Activated CD4-positive, alpha-beta T cell treated with anti-CD3 and anti-CD28 coated beads for 36 hours (primary cell): ENCODE results near the gene MEI1. TPM values are rescaled to one million over a fixed set of nuclear protein-coding genes. Genes with fewer than 3 reads are reported as not detected.
"Not testable (repeated sequence)": the region's sequence is repeated elsewhere in the genome, so short reads cannot be mapped to it uniquely, and the experiment has no call there.

Experiments used
- ATAC-seq: fragments of 200-7000 bp; cut with Tn5 transposase; one replicate; pipeline ENCODE4 v1.10.0; 2021; ENCODE audit warnings: mild to moderate bottlenecking, moderate library complexity
- CTCF ChIA-PET: fragments of 350-600 bp; sonication (Branson Sonifier 250); formaldehyde crosslinking; loops from one replicate; lab custom pipeline; 2021; ENCODE audit warnings: antibody characterized with exemption; lab: Charles Lee
- POLR2A ChIA-PET: fragments of 350-600 bp; sonication (Branson Sonifier 250); formaldehyde crosslinking; loops from one replicate; lab custom pipeline; 2021; ENCODE audit warnings: antibody characterized with exemption, inconsistent platforms; lab: Charles Lee
- DNase-seq: peaks from one replicate; pipeline ENCODE4 v3.0.0-alpha.2; 2020
- H3K27ac Mint-ChIP-seq: one replicate; pipeline ENCODE4 v1.8.0; 2021; ENCODE audit warnings: mixed read lengths
- H3K27me3 Mint-ChIP-seq: one replicate; pipeline ENCODE4 v1.8.0; 2021; ENCODE audit warnings: mixed read lengths
- H3K36me3 Mint-ChIP-seq: one replicate; pipeline ENCODE4 v1.8.0; 2021; ENCODE audit warnings: low read depth, mixed read lengths
- H3K4me1 Mint-ChIP-seq: one replicate; pipeline ENCODE4 v1.8.0; 2021; ENCODE audit warnings: mixed read lengths
- H3K4me3 Mint-ChIP-seq: one replicate; pipeline ENCODE4 v1.8.0; 2021; ENCODE audit warnings: mild to moderate bottlenecking, moderate library complexity, mixed read lengths
- H3K9me3 Mint-ChIP-seq: one replicate; pipeline ENCODE4 v1.8.0; 2021; ENCODE audit warnings: low read depth, mixed read lengths
- intact Hi-C, 2 experiments: fragments of 100-400 bp; cut with DNase I in 1 of 2; cut with micrococcal nuclease in 1 of 2; formaldehyde crosslinking; loops; one replicate each; pipeline versions ENCODE4 v1.14.2 to v1.15.1; 2022 to 2024; cut with DNase I, micrococcal nuclease
- total RNA-seq, 2 experiments: library from RNA; stranded (reverse); gene quantifications; one replicate each; pipeline ENCODE4 v1.2.3, GENCODE V29; 2021

MEI1 gene
- total RNA-seq, 2 experiments from 2014 or later: 31.5 to 36.8 TPM

GRCh38 chr22:41828516-41828915 lies 129.2 kb downstream of the MEI1 start:
- peaks cover 35% of the 10 kb centered on the region for H3K4me1 Mint-ChIP-seq
- DNase-seq (no peak), ATAC-seq (no peak)
- H3K4me3 Mint-ChIP-seq: no peak overlapping the region
- POLR2A ChIA-PET: interaction anchor here (2.1 kb wide), 1 partner anchor 34 kb away, joined by 7 read pairs; no protein-coding TSS in a partner anchor
- H3K36me3 Mint-ChIP-seq: peaks cover 23% of the 10 kb centered on the region
- H3K27me3 Mint-ChIP-seq: no peaks in the 10 kb centered on the region
- CTCF ChIA-PET: interaction anchor here (0.8 to 1.1 kb wide), 4 partner anchors 14 to 131 kb away, joined by 3 to 5 read pairs (median 4); no protein-coding TSS in a partner anchor
- H3K9me3 Mint-ChIP-seq: no peaks in the 10 kb centered on the region
- intact Hi-C loops: loop anchor here in 1 of 2 experiments (10.0 kb wide), 1 partner anchor 246 kb away; the partner anchor contains the start of genes NAGA, PHETA2 and SMDT1
- H3K27ac Mint-ChIP-seq: peak overlapping the region; percentile 38

- no peaks in the 10 kb centered on the region for H3K27me3 Mint-ChIP-seq
- ChIA-PET CTCF (interaction anchor here (0.9 to 1.3 kb wide), 2 partner anchors 32 to 45 kb away, joined by 4 read pairs; no protein-coding TSS in a partner anchor), POLR2A (interaction anchor here (0.6 kb wide), 1 partner anchor 13 kb away, joined by 4 read pairs; no protein-coding TSS in a partner anchor)
- peaks cover 31% of the 10 kb centered on the region for H3K4me1 Mint-ChIP-seq
- ATAC-seq: no peak
- peak overlapping the region; percentile 13 for H3K27ac Mint-ChIP-seq
- no peaks in the 10 kb centered on the region for H3K9me3 Mint-ChIP-seq
- no peak overlapping the region for H3K4me3 Mint-ChIP-seq
- peaks cover 31% of the 10 kb centered on the region for H3K36me3 Mint-ChIP-seq
- intact Hi-C loops: loop anchor here in 1 of 2 experiments (10.0 kb wide), 1 partner anchor 385 kb away; the partner anchor contains the start of gene TOB2
- peak; percentile 23 for DNase-seq
These were observed 130.9 kb downstream of the MEI1 start for GRCh38 chr22:41830174-41830573.

- intact Hi-C loops: loop anchor here in 1 of 2 experiments (10.0 kb wide), 1 partner anchor 387 kb away; the partner anchor contains the start of gene TOB2
- DNase-seq (peak; percentile 32), ATAC-seq (no peak)
- H3K9me3 Mint-ChIP-seq: no peaks in the 10 kb centered on the region
- peak overlapping the region; percentile 88 for H3K4me3 Mint-ChIP-seq
- POLR2A ChIA-PET: interaction anchor here (0.6 to 2.8 kb wide), 5 partner anchors 12 to 119 kb away, joined by 3 to 14 read pairs (median 5); no protein-coding TSS in a partner anchor
- CTCF ChIA-PET: interaction anchor here (0.6 to 2.3 kb wide), 8 partner anchors 9 to 135 kb away, joined by 3 to 12 read pairs (median 5); partner anchors contain the start of gene TNFRSF13C
- no peaks in the 10 kb centered on the region for H3K27me3 Mint-ChIP-seq
- peaks cover 40% of the 10 kb centered on the region for H3K4me1 Mint-ChIP-seq
- H3K27ac Mint-ChIP-seq: peak overlapping the region; percentile 99
- H3K36me3 Mint-ChIP-seq: peaks cover 35% of the 10 kb centered on the region
These were observed 132.1 kb downstream of the MEI1 start for GRCh38 chr22:41831383-41831782.

GRCh38 chr22:41831828-41832552 lies 132.7 kb downstream of the MEI1 start:
- intact Hi-C loops: loop anchor here (1.0 to 10.0 kb wide), 7 partner anchors 108 to 783 kb away; partner anchors contain the start of genes NAGA (in 1 of the 2), NDUFA6 (in 1 of the 2), SMDT1 (in 1 of the 2) and TOB2 (in 1 of the 2)
- Mint-ChIP-seq H3K4me1 (peaks cover 46% of the 10 kb centered on the region), H3K36me3 (peaks cover 41% of the 10 kb centered on the region), H3K4me3 (peak overlapping the region; percentile 88), H3K27me3 (no peaks in the 10 kb centered on the region), H3K27ac (peak overlapping the region; percentile 99), H3K9me3 (no peaks in the 10 kb centered on the region)
- ChIA-PET POLR2A (interaction anchor here (0.6 to 2.8 kb wide), 16 partner anchors 9 to 783 kb away, joined by 3 to 54 read pairs (median 5); partner anchors contain the start of genes CCDC134 and CENPM), CTCF (interaction anchor here (0.6 to 3.5 kb wide), 15 partner anchors 9 to 136 kb away, joined by 3 to 14 read pairs (median 5); partner anchors contain the start of gene TNFRSF13C)
- no peak for DNase-seq
- ATAC-seq: no peak

- no peaks in the 10 kb centered on the region for H3K27me3 Mint-ChIP-seq
- peaks cover 41% of the 10 kb centered on the region for H3K36me3 Mint-ChIP-seq
- no peaks in the 10 kb centered on the region for H3K9me3 Mint-ChIP-seq
- H3K4me3 Mint-ChIP-seq: peak within 1 kb of the TSS; percentile 96
- CTCF ChIA-PET: interaction anchor here (0.6 to 3.5 kb wide), 13 partner anchors 9 to 180 kb away, joined by 3 to 14 read pairs (median 4); partner anchors contain the start of gene TNFRSF13C
- peak within 1 kb of the TSS; percentile 99 for H3K27ac Mint-ChIP-seq
- peaks cover 45% of the 10 kb centered on the region for H3K4me1 Mint-ChIP-seq
- POLR2A ChIA-PET: interaction anchor here (0.6 to 2.8 kb wide), 14 partner anchors 8 to 783 kb away, joined by 3 to 54 read pairs (median 5); partner anchors contain the start of genes CCDC134 and CENPM
- DNase-seq (peak; percentile 100), ATAC-seq (peak; percentile 94)
- intact Hi-C loops: loop anchor here (1.0 to 10.0 kb wide), 14 partner anchors 11 to 783 kb away; partner anchors contain the start of genes DESI1 (in 1 of the 2), NAGA (in 1 of the 2), NDUFA6 (in 1 of the 2) and SMDT1 (in 1 of the 2)
These were observed 133.5 kb downstream of the MEI1 start, which contains the start of gene SREBF2 for GRCh38 chr22:41832553-41833368. SREBF2 (plus strand) TSS chr22:41833105; CDS start chr22:41833271, 166 bp downstream.

GRCh38 chr22:41833369-41834004 lies 134.2 kb downstream of the MEI1 start:
- peak; percentile 14 for ATAC-seq
- H3K36me3 Mint-ChIP-seq: peaks cover 49% of the 10 kb centered on the region

GRCh38 chr22:41834005-41834944 lies 135.0 kb downstream of the MEI1 start:
- H3K36me3 Mint-ChIP-seq: peaks cover 56% of the 10 kb centered on the region
- CTCF ChIA-PET: interaction anchor here (0.6 to 3.5 kb wide), 12 partner anchors 8 to 112 kb away, joined by 3 to 14 read pairs (median 4); partner anchors contain the start of genes CENPM and TNFRSF13C
- POLR2A ChIA-PET: interaction anchor here (1.0 to 2.5 kb wide), 4 partner anchors 23 to 781 kb away, joined by 3 to 54 read pairs (median 9); no protein-coding TSS in a partner anchor
- peak overlapping the region; percentile 94 for H3K27ac Mint-ChIP-seq
- H3K4me3 Mint-ChIP-seq: peak overlapping the region; percentile 96
- no peak for DNase-seq
- no peak for ATAC-seq
- H3K27me3 Mint-ChIP-seq: no peaks in the 10 kb centered on the region
- no peaks in the 10 kb centered on the region for H3K9me3 Mint-ChIP-seq
- intact Hi-C loops: loop anchor here in 1 of 2 experiments (1.0 to 10.0 kb wide), 2 partner anchors 9 to 389 kb away; partner anchors contain the start of gene TOB2
- H3K4me1 Mint-ChIP-seq: peaks cover 59% of the 10 kb centered on the region

More at GRCh38 chr22:41833369-41834004, 134.2 kb downstream of the MEI1 start:
- Mint-ChIP-seq H3K27me3 (no peaks in the 10 kb centered on the region), H3K4me3 (peak overlapping the region; percentile 96), H3K9me3 (no peaks in the 10 kb centered on the region), H3K4me1 (peaks cover 52% of the 10 kb centered on the region), H3K27ac (peak overlapping the region; percentile 94)
- ChIA-PET CTCF (interaction anchor here (0.6 to 3.5 kb wide), 12 partner anchors 8 to 179 kb away, joined by 3 to 14 read pairs (median 4); no protein-coding TSS in a partner anchor), POLR2A (interaction anchor here (1.0 to 2.8 kb wide), 13 partner anchors 8 to 782 kb away, joined by 3 to 54 read pairs (median 5); partner anchors contain the start of genes CCDC134 and CENPM)
- peak; percentile 59 for DNase-seq
- intact Hi-C loops: loop anchor here (1.0 to 10.0 kb wide), 12 partner anchors 10 to 389 kb away; partner anchors contain the start of genes DESI1 (in 1 of the 2), NAGA (in 1 of the 2), NDUFA6 (in 1 of the 2) and SMDT1 (in 1 of the 2)

- not testable (repeated sequence) for ATAC-seq, H3K27ac Mint-ChIP-seq, DNase-seq, H3K9me3 Mint-ChIP-seq, H3K27me3 Mint-ChIP-seq
- peaks cover 66% of the 10 kb centered on the region for H3K4me1 Mint-ChIP-seq
- ChIA-PET CTCF (interaction anchor here (0.6 to 1.6 kb wide), 5 partner anchors 27 to 314 kb away, joined by 3 to 5 read pairs (median 5); partner anchors contain the start of genes CENPM and TNFRSF13C), POLR2A (interaction anchor here (0.9 to 2.2 kb wide), 6 partner anchors 22 to 780 kb away, joined by 3 to 12 read pairs (median 4); partner anchors contain the start of gene CENPM)
- H3K36me3 Mint-ChIP-seq: peaks cover 63% of the 10 kb centered on the region
- peak overlapping the region; percentile 13 for H3K4me3 Mint-ChIP-seq
- intact Hi-C loops: loop anchor here in 1 of 2 experiments (10.0 kb wide), 1 partner anchor 391 kb away; the partner anchor contains the start of gene TOB2
These were observed 136.2 kb downstream of the MEI1 start for GRCh38 chr22:41835462-41835861.
